HepG2 (cell line): ENCODE measurements around the gene TTC6. TPM values are rescaled to one million over a fixed set of nuclear protein-coding genes. Genes with fewer than 3 reads are reported as not detected.

Experiments
- ARID2 ChIP-seq: sonication (generic); formaldehyde crosslinking; IDR thresholded peaks from 2 replicates; pipeline ENCODE4 v1.8.1; 2022; ENCODE audit warnings: mild to moderate bottlenecking, missing genetic modification reagents, borderline replicate concordance
- CBX2 ChIP-seq, 2 experiments: fragments of 200-600 bp in 1 of 2; sonication (generic); formaldehyde crosslinking in 1 of 2; IDR thresholded peaks; 2 replicates each; pipeline versions ENCODE4 v1.7.0 to v1.8.1; 2018 to 2022; ENCODE audit warnings: low read depth in 2 of 2, low read length in 1 of 2, mild to moderate bottlenecking in 1 of 2, missing genetic modification reagents in 1 of 2
- CHD2 ChIP-seq: IDR thresholded peaks from 2 replicates; pipeline ENCODE4 v1.6.1; 2011; ENCODE audit warnings: low read depth, low read length, improper control_type of control experiment
- FOSL2 ChIP-seq: sonication (generic); formaldehyde crosslinking; IDR thresholded peaks from 2 replicates; pipeline ENCODE4 v1.4.0; 2020; ENCODE audit warnings: missing genetic modification reagents
- FOXA1 ChIP-seq, 2 experiments: fragments of 450-650 bp in 1 of 2; sonication (generic) in 1 of 2; formaldehyde crosslinking in 1 of 2; IDR thresholded peaks; 2 replicates each; pipeline versions ENCODE4 v1.4.0 to v1.6.1; 2016 to 2020; ENCODE audit warnings: missing genetic modification reagents in 1 of 2
- FOXM1 ChIP-seq: sonication (generic); formaldehyde crosslinking; IDR thresholded peaks from 2 replicates; pipeline ENCODE4 v1.5.0; 2020; ENCODE audit warnings: missing genetic modification reagents
- HMG20A ChIP-seq: IDR thresholded peaks from 2 replicates; pipeline ENCODE4 v1.6.1; 2016; ENCODE audit warnings: borderline replicate concordance
- MIER3 ChIP-seq: IDR thresholded peaks from 2 replicates; pipeline ENCODE4 v1.6.1; 2016; ENCODE audit warnings: missing compliant biosample characterization, borderline replicate concordance
- MTA1 ChIP-seq: sonication (generic); formaldehyde crosslinking; IDR thresholded peaks from 2 replicates; pipeline ENCODE4 v1.4.0; 2020; ENCODE audit warnings: missing genetic modification reagents, mild to moderate bottlenecking, borderline replicate concordance
- MZF1 ChIP-seq: sonication (generic); formaldehyde crosslinking; IDR thresholded peaks from 2 replicates; pipeline ENCODE4 v1.8.1; 2023; ENCODE audit warnings: mild to moderate bottlenecking, missing genetic modification reagents, borderline replicate concordance
- NCOR1 ChIP-seq: fragments of 200-600 bp; sonication (generic); IDR thresholded peaks from 2 replicates; pipeline ENCODE4 v1.7.0; 2017; ENCODE audit warnings: antibody characterized with exemption, low read length, borderline replicate concordance
- NFATC3 ChIP-seq: sonication (generic); formaldehyde crosslinking; IDR thresholded peaks from 2 replicates; pipeline ENCODE4 v1.5.1; 2020; ENCODE audit warnings: mild to moderate bottlenecking, missing genetic modification reagents
- NFE2L2 ChIP-seq: fragments of 150-350 bp; IDR thresholded peaks from 2 replicates; pipeline ENCODE4 v1.6.1; 2014; ENCODE audit warnings: low read length
- ONECUT2 ChIP-seq: sonication (generic); formaldehyde crosslinking; IDR thresholded peaks from 2 replicates; pipeline ENCODE4 v1.4.0; 2020; ENCODE audit warnings: missing genetic modification reagents
- POLR2G ChIP-seq: fragments of 200-400 bp; formaldehyde crosslinking; IDR thresholded peaks from 2 replicates; pipeline ENCODE4 v1.6.1; 2018; ENCODE audit warnings: mild to moderate bottlenecking, low read depth, low read length, moderate library complexity
- PRPF4 ChIP-seq: fragments of 200-400 bp; formaldehyde crosslinking; IDR thresholded peaks from 2 replicates; pipeline ENCODE4 v1.6.1; 2016; ENCODE audit warnings: low read length, low read depth; ENCODE audit not compliant: poor library complexity, severe bottlenecking
- RFX1 ChIP-seq: fragments of 450-650 bp; IDR thresholded peaks from 2 replicates; pipeline ENCODE4 v1.6.1; 2017
- RXRB ChIP-seq: IDR thresholded peaks from 2 replicates; pipeline ENCODE4 v1.6.1; 2016; ENCODE audit warnings: borderline replicate concordance, missing genetic modification reagents, missing compliant biosample characterization
- SMAD3 ChIP-seq: sonication (generic); formaldehyde crosslinking; IDR thresholded peaks from 2 replicates; pipeline ENCODE4 v1.4.0; 2020; ENCODE audit warnings: missing genetic modification reagents
- SMYD3 ChIP-seq: sonication (generic); formaldehyde crosslinking; IDR thresholded peaks from 2 replicates; pipeline ENCODE4 v1.8.1; 2023; ENCODE audit warnings: mild to moderate bottlenecking, missing genetic modification reagents
- SSRP1 ChIP-seq: IDR thresholded peaks from 2 replicates; pipeline ENCODE4 v1.6.1; 2016; ENCODE audit warnings: control low read depth
- SYNCRIP ChIP-seq: fragments of 200-400 bp; formaldehyde crosslinking; IDR thresholded peaks from 2 replicates; pipeline ENCODE4 v1.6.1; 2018; ENCODE audit warnings: mild to moderate bottlenecking, low read depth, low read length; ENCODE audit not compliant: insufficient read depth
- TFAP4 ChIP-seq: sonication (generic); IDR thresholded peaks from 2 replicates; pipeline ENCODE4 v1.6.1; 2016; ENCODE audit warnings: low read depth, borderline replicate concordance
- ZNF253 ChIP-seq: sonication (generic); formaldehyde crosslinking; IDR thresholded peaks from 2 replicates; pipeline ENCODE4 v1.8.0; 2022; ENCODE audit warnings: mild to moderate bottlenecking, missing genetic modification reagents, borderline replicate concordance
- ZNF382 ChIP-seq: sonication (generic); formaldehyde crosslinking; IDR thresholded peaks from 2 replicates; pipeline ENCODE4 v1.5.0; 2020; ENCODE audit warnings: missing genetic modification reagents, mild to moderate bottlenecking, borderline replicate concordance
- ZNF510 ChIP-seq: sonication (generic); formaldehyde crosslinking; IDR thresholded peaks from 2 replicates; pipeline ENCODE4 v1.4.0; 2020; ENCODE audit warnings: low read depth, mild to moderate bottlenecking, missing genetic modification reagents
- ZNF629 ChIP-seq: sonication (generic); formaldehyde crosslinking; conservative IDR thresholded peaks from 2 replicates; pipeline ENCODE4 v1.5.0; 2020; ENCODE audit warnings: missing genetic modification reagents
- ZNF761 ChIP-seq: sonication (generic); formaldehyde crosslinking; conservative IDR thresholded peaks from 2 replicates; pipeline ENCODE4 v1.4.0; 2020; ENCODE audit warnings: mild to moderate bottlenecking, missing genetic modification reagents
- polyA plus RNA-seq, 8 experiments: library from polyadenylated mRNA; depleted of rRNA in 3 of 8; stranded (reverse) in 7 of 8; unstranded in 1 of 8; fragments of >200 nt; fragmentation: Illumina TruSeq in 4 of 8; extraction: Trizol in 4 of 8; gene quantifications; 2 replicates each; pipeline versions ENCODE4 v1.2.1 to v1.2.3, GENCODE V29; 2011 to 2016; ENCODE audit warnings: low read depth in 4 of 8, missing spikeins in 1 of 8, mixed read lengths in 1 of 8; ENCODE audit not compliant: insufficient read depth in 1 of 8
- total RNA-seq, 5 experiments: library from RNA; depleted of rRNA; stranded (reverse); fragments of >200 nt; fragmentation: Illumina TruSeq; extraction: Trizol; gene quantifications; 2 replicates each; pipeline ENCODE4 v1.2.3, GENCODE V29; 2016; ENCODE audit warnings: low read depth in 1 of 5
- TF ChIP-seq, protein P1 (sequence below): sonication (generic); formaldehyde crosslinking; conservative IDR thresholded peaks from 2 replicates; pipeline ENCODE4 v1.4.0; 2020; ENCODE audit warnings: missing genetic modification reagents
- TF ChIP-seq, protein P2 (sequence below): sonication (generic); formaldehyde crosslinking; IDR thresholded peaks from 2 replicates; pipeline ENCODE4 v1.8.0; 2022; ENCODE audit warnings: mild to moderate bottlenecking, missing genetic modification reagents, borderline replicate concordance

TTC6 gene
- total and polyA plus RNA-seq, 2 of the 13 experiments (the other 11 are each of a cell fraction or from before 2014, with no cell fraction given) = 9.3 to 27.4 TPM

DNA sequence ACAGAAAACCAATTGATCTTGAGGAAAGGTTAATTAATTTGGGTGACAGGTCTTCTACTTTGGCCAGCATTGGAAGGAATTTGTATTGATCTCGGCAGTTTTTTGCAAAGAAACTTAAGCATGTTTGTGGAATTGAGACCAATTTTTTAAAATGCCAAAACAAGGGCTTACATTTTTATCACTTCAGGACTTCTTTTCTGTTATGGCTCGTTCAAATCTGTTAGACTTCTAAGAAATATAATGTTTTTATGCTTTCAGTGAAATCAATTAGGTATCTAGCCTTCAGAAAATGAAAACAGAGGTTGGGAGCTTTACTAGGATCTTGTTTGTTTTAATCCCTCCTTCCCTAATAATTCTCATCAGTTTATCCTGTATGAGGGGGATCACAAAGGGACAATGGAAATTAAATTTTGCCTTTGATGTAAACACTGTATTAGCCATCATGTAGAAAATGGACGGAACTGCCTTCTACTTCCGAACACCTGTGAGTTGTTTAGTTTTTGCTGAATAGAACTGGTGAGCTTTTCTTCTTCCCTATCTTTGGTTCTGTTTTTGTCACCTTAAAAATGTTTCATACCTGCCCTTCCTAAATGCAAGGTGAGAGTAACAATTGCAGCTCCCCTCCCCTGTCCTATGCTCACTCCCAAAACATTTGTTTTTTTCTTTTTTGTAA lies 8.2 kb upstream of the TTC6 start (continued):
- TF ChIP-seq NCOR1 = no peak
- TF ChIP-seq FOSL2 (CRISPR knock-in tag) = no peak
- TF ChIP-seq ZNF629 = no peak
- TF ChIP-seq CBX2 (IDR thresholded peaks at IDR 0.05; ENCODE audit: low read depth, low read length) = no peak
- no peak for TF ChIP-seq CBX2 (CRISPR knock-in tag; IDR thresholded peaks at IDR 0.05; ENCODE audit: low read depth)
- TF ChIP-seq ZNF761 (CRISPR knock-in tag) = no peak; the same call in 1 of the 2 replicates
- TF ChIP-seq PRPF4 = no peak
- TF ChIP-seq, protein P1, sequence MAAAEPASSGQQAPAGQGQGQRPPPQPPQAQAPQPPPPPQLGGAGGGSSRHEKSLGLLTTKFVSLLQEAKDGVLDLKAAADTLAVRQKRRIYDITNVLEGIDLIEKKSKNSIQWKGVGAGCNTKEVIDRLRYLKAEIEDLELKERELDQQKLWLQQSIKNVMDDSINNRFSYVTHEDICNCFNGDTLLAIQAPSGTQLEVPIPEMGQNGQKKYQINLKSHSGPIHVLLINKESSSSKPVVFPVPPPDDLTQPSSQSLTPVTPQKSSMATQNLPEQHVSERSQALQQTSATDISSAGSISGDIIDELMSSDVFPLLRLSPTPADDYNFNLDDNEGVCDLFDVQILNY = no peak
- TF ChIP-seq MZF1 (CRISPR knock-in tag) = no peak
- TF ChIP-seq, protein P2, sequence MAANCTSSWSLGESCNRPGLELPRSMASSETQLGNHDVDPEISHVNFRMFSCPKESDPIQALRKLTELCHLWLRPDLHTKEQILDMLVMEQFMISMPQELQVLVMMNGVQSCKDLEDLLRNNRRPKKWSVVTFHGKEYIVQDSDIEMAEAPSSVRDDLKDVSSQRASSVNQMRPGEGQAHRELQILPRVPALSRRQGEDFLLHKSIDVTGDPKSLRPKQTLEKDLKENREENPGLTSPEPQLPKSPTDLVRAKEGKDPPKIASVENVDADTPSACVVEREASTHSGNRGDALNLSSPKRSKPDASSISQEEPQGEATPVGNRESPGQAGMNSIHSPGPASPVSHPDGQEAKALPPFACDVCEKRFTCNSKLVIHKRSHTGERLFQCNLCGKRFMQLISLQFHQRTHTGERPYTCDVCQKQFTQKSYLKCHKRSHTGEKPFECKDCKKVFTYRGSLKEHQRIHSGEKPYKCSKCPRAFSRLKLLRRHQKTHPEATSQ (CRISPR knock-in tag) = no peak
- no peak for TF ChIP-seq NFATC3
- TF ChIP-seq CHD2 = no peak
- no peak for TF ChIP-seq ZNF253 (CRISPR knock-in tag)
- no peak for TF ChIP-seq POLR2G
- no peak for TF ChIP-seq SSRP1 (CRISPR knock-in tag)
- TF ChIP-seq SYNCRIP = no peak
- no peak for TF ChIP-seq FOXM1 (CRISPR knock-in tag)
- no peak for TF ChIP-seq ZNF382 (CRISPR knock-in tag)
- no peak for TF ChIP-seq NFE2L2
- peak; percentile 3; the same call in 1 of the 2 replicates for TF ChIP-seq ARID2 (CRISPR knock-in tag)
- TF ChIP-seq MIER3 = peak; percentile 51; the same call in 1 of the 2 replicates
- TF ChIP-seq SMYD3 = no peak
- TF ChIP-seq RFX1 = no peak
- peak; percentile 56 for TF ChIP-seq ONECUT2
- TF ChIP-seq MTA1 (CRISPR knock-in tag) = no peak
- peak; percentile 25; the same call in 1 of the 2 replicates for TF ChIP-seq RXRB (CRISPR knock-in tag)
- TF ChIP-seq TFAP4 = peak; percentile 12; the same call in 1 of the 2 replicates
- no peak for TF ChIP-seq FOXA1 (IDR thresholded peaks at IDR 0.05)
- no peak for TF ChIP-seq FOXA1 (CRISPR knock-in tag; IDR thresholded peaks at IDR 0.05)
- no peak for TF ChIP-seq HMG20A
- TF ChIP-seq SMAD3 = no peak
- TF ChIP-seq ZNF510 (CRISPR knock-in tag) = no peak
